Measurements from ENCODE around the gene ARPC1A.
"Not testable (repeated sequence)": the region's sequence is repeated elsewhere in the genome, so short reads cannot be mapped to it uniquely, and the experiment has no call there.

Gene ARPC1A

GRCh38 chr7:99410635-99411034 is 84.9 kb downstream of the ARPC1A start:
- DNase-seq (ENCODE audit: low read depth): no peak

GRCh38 chr7:99415513-99416127 is 89.9 kb downstream of the ARPC1A start:
- not testable (repeated sequence) for DNase-seq (ENCODE audit: low read depth)
